Parathyroid adenoma (tissue), 2 donors: ENCODE measurements around the gene TPCN1.

Experiments
- H2AFZ ChIP-seq: fragments of 300-600 bp; sonication (generic); one replicate; pipeline ENCODE4 v1.7.0; 2017; ENCODE audit warnings: antibody characterized with exemption, mild to moderate bottlenecking
- H3K27ac ChIP-seq: fragments of 300-600 bp; sonication (generic); one replicate; pipeline ENCODE4 v1.7.0; 2017
- H3K27me3 ChIP-seq: fragments of 300-600 bp; sonication (generic); one replicate; pipeline ENCODE4 v1.7.0; 2017; ENCODE audit warnings: low read length; ENCODE audit not compliant: control insufficient read depth, insufficient read depth
- H3K36me3 ChIP-seq: fragments of 300-600 bp; sonication (generic); one replicate; pipeline ENCODE4 v1.7.0; 2017; ENCODE audit warnings: low read length; ENCODE audit not compliant: control insufficient read depth, insufficient read depth
- H3K4me1 ChIP-seq: fragments of 300-600 bp; sonication (generic); one replicate; pipeline ENCODE4 v1.7.0; 2017; ENCODE audit warnings: control low read depth
- H3K4me2 ChIP-seq: fragments of 300-600 bp; sonication (generic); one replicate; pipeline ENCODE4 v1.7.0; 2017; ENCODE audit warnings: low read length
- H3K4me3 ChIP-seq: fragments of 300-600 bp; sonication (generic); one replicate; pipeline ENCODE4 v1.7.0; 2017; ENCODE audit warnings: low read depth, low read length
- H3K79me2 ChIP-seq: fragments of 300-600 bp; sonication (generic); one replicate; pipeline ENCODE4 v1.7.0; 2017; ENCODE audit warnings: control low read depth
- H3K9ac ChIP-seq: fragments of 300-600 bp; sonication (generic); one replicate; pipeline ENCODE4 v1.7.0; 2017; ENCODE audit warnings: mild to moderate bottlenecking
- H3K9me3 ChIP-seq: fragments of 300-600 bp; sonication (generic); one replicate; pipeline ENCODE4 v1.7.0; 2017; ENCODE audit warnings: low read length; ENCODE audit not compliant: control insufficient read depth
- CTCF ChIP-seq: fragments of 300-600 bp; sonication (generic); IDR thresholded peaks from one replicate; pipeline ENCODE4 v1.7.0; 2017; ENCODE audit warnings: antibody characterized with exemption, mild to moderate bottlenecking
- donor health status: primary hyperparathyroidism.

Gene TPCN1

GRCh38 chr12:113340061-113340460, 118.8 kb downstream of the TPCN1 start:
- no peak overlapping the region for H3K4me2 ChIP-seq
- no peak overlapping the region for H3K9ac ChIP-seq
- H3K9me3 ChIP-seq: no peaks in the 10 kb centered on the region
- no peaks in the 10 kb centered on the region for H3K27me3 ChIP-seq
- no peaks in the 10 kb centered on the region for H3K36me3 ChIP-seq
- H3K4me1 ChIP-seq: no peaks in the 10 kb centered on the region
- TF ChIP-seq CTCF: no peak
- no peak overlapping the region for H2AFZ ChIP-seq
- no peak overlapping the region for H3K27ac ChIP-seq
- H3K4me3 ChIP-seq: no peak overlapping the region
- no peaks in the 10 kb centered on the region for H3K79me2 ChIP-seq

GRCh38 chr12:113341535-113341934, 120.3 kb downstream of the TPCN1 start:
- Histone ChIP-seq H3K36me3 (no peaks in the 10 kb centered on the region), H3K79me2 (no peaks in the 10 kb centered on the region), H3K27me3 (no peaks in the 10 kb centered on the region), H3K4me2 (no peak overlapping the region), H3K4me3 (no peak overlapping the region), H2AFZ (no peak overlapping the region), H3K27ac (no peak overlapping the region), H3K4me1 (no peaks in the 10 kb centered on the region), H3K9ac (no peak overlapping the region), H3K9me3 (no peaks in the 10 kb centered on the region)
- no peak for TF ChIP-seq CTCF

GRCh38 chr12:113345318-113345717, 124.1 kb downstream of the TPCN1 start:
- no peak overlapping the region for H3K9ac ChIP-seq
- no peaks in the 10 kb centered on the region for H3K4me1 ChIP-seq
- no peak overlapping the region for H2AFZ ChIP-seq
- H3K27me3 ChIP-seq: no peaks in the 10 kb centered on the region
- H3K4me2 ChIP-seq: no peak overlapping the region
- H3K79me2 ChIP-seq: no peaks in the 10 kb centered on the region
- H3K36me3 ChIP-seq: no peaks in the 10 kb centered on the region
- no peak for TF ChIP-seq CTCF
- H3K27ac ChIP-seq: no peak overlapping the region
- H3K4me3 ChIP-seq: no peak overlapping the region
- H3K9me3 ChIP-seq: no peaks in the 10 kb centered on the region

GRCh38 chr12:113346353-113346752, 125.1 kb downstream of the TPCN1 start:
- H3K79me2 ChIP-seq: no peaks in the 10 kb centered on the region
- H3K9ac ChIP-seq: no peak overlapping the region
- H3K4me1 ChIP-seq: no peaks in the 10 kb centered on the region
- TF ChIP-seq CTCF: no peak
- H2AFZ ChIP-seq: no peak overlapping the region
- no peak overlapping the region for H3K27ac ChIP-seq
- H3K36me3 ChIP-seq: no peaks in the 10 kb centered on the region
- H3K27me3 ChIP-seq: no peaks in the 10 kb centered on the region
- no peaks in the 10 kb centered on the region for H3K9me3 ChIP-seq
- no peak overlapping the region for H3K4me3 ChIP-seq
- H3K4me2 ChIP-seq: no peak overlapping the region

- H3K4me2 ChIP-seq: no peak overlapping the region
- TF ChIP-seq CTCF: no peak
These were observed 125.8 kb downstream of the TPCN1 start for GRCh38 chr12:113347107-113347506.

More at GRCh38 chr12:113347107-113347506, 125.8 kb downstream of the TPCN1 start:
- no peak overlapping the region for H3K27ac ChIP-seq
- no peaks in the 10 kb centered on the region for H3K27me3 ChIP-seq
- H3K79me2 ChIP-seq: no peaks in the 10 kb centered on the region
- no peak overlapping the region for H3K9ac ChIP-seq
- no peaks in the 10 kb centered on the region for H3K36me3 ChIP-seq
- no peak overlapping the region for H2AFZ ChIP-seq
- H3K9me3 ChIP-seq: no peaks in the 10 kb centered on the region
- H3K4me3 ChIP-seq: no peak overlapping the region
- H3K4me1 ChIP-seq: no peaks in the 10 kb centered on the region
